Measurements from ENCODE around the gene FAM229B. TPM values are rescaled to one million over a fixed set of nuclear protein-coding genes. Genes with fewer than 3 reads are reported as not detected.

The FAM229B gene
- total RNA-seq, 1 experiment from 2014 or later = 20.0 TPM

- ChIA-PET CTCF (no interaction called here), POLR2A (no interaction called here)
- no peak for TF ChIP-seq MXD4 (CRISPR knock-in tag; IDR thresholded peaks at IDR 0.05; ENCODE audit: borderline replicate concordance)
- no peak for TF ChIP-seq ZNF396 (CRISPR knock-in tag; IDR thresholded peaks at IDR 0.05; ENCODE audit: borderline replicate concordance)
- TF ChIP-seq NFE2L1 (CRISPR knock-in tag; IDR thresholded peaks at IDR 0.05) = no peak
- TF ChIP-seq ATF3 (CRISPR knock-in tag; conservative IDR thresholded peaks at IDR 0.05) = no peak
- TF ChIP-seq RORB (CRISPR knock-in tag; IDR thresholded peaks at IDR 0.05) = no peak
- TF ChIP-seq, protein P1, sequence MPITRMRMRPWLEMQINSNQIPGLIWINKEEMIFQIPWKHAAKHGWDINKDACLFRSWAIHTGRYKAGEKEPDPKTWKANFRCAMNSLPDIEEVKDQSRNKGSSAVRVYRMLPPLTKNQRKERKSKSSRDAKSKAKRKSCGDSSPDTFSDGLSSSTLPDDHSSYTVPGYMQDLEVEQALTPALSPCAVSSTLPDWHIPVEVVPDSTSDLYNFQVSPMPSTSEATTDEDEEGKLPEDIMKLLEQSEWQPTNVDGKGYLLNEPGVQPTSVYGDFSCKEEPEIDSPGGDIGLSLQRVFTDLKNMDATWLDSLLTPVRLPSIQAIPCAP (CRISPR knock-in tag; IDR thresholded peaks at IDR 0.05) = no peak
- TF ChIP-seq FOXJ3 (CRISPR knock-in tag; IDR thresholded peaks at IDR 0.05; ENCODE audit: borderline replicate concordance) = no peak
- TF ChIP-seq HMGA2 (CRISPR knock-in tag; IDR thresholded peaks at IDR 0.05) = no peak
- no peak for TF ChIP-seq NR1H2 (CRISPR knock-in tag; IDR thresholded peaks at IDR 0.05)
- TF ChIP-seq SP1 (CRISPR knock-in tag; conservative IDR thresholded peaks at IDR 0.05) = no peak
- no peak for TF ChIP-seq CDX4 (CRISPR knock-in tag; IDR thresholded peaks at IDR 0.05; ENCODE audit: borderline replicate concordance)
- TF ChIP-seq FOXP4 (CRISPR knock-in tag; IDR thresholded peaks at IDR 0.05) = no peak
- no peak for TF ChIP-seq SMAD4 (CRISPR knock-in tag; IDR thresholded peaks at IDR 0.05)
- TF ChIP-seq ATF6 (CRISPR knock-in tag; IDR thresholded peaks at IDR 0.05) = no peak
- Mint-ChIP-seq H3K27ac (no peak overlapping the region; the same call in 1 of the 2 replicates), H3K4me3 (no peak overlapping the region), H3K4me1 (no peaks in the 10 kb centered on the region; the same call in 1 of the 2 replicates), H3K36me3 (no peaks in the 10 kb centered on the region), H3K27me3 (ENCODE audit: low read depth) (no peaks in the 10 kb centered on the region), H3K9me3 (no peaks in the 10 kb centered on the region)
- DNase-seq (ENCODE audit: low spot score) = no peak
- ATAC-seq = no peak
These were observed 62.4 kb downstream of the FAM229B start for GRCh38 chr6:112149719-112150263.

DNA sequence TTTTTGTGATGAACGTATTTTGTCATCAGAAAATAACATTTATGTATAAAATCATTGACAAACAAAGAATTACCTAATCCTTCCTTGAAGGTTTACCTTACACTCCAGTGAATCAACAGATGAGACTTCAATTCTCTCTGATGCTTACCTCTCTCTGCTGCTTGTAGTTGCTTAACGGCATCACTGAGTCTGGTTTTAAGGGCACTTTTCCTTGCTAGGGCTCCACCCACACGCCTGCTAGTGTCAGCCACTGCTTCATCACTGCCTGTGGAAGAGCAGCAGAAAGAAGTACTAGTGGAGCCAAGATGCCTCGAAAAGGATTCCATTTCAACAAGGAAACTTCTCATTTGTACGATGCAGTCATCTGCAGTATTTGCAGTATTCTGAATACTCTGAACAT is 63.0 kb downstream of the FAM229B start:
- TF ChIP-seq, protein P2, sequence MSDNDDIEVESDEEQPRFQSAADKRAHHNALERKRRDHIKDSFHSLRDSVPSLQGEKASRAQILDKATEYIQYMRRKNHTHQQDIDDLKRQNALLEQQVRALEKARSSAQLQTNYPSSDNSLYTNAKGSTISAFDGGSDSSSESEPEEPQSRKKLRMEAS (CRISPR knock-in tag; IDR thresholded peaks at IDR 0.05) = no peak
- no peak for TF ChIP-seq HMGA2 (CRISPR knock-in tag; IDR thresholded peaks at IDR 0.05)
- no peak for TF ChIP-seq ZNF671 (CRISPR knock-in tag; IDR thresholded peaks at IDR 0.05)
- no peak for TF ChIP-seq E2F4 (CRISPR knock-in tag; IDR thresholded peaks at IDR 0.05; ENCODE audit: borderline replicate concordance, low read depth)
- no peak for TF ChIP-seq ETV6 (CRISPR knock-in tag; IDR thresholded peaks at IDR 0.05)
- TF ChIP-seq GRHL2 (CRISPR knock-in tag; IDR thresholded peaks at IDR 0.05; ENCODE audit: insufficient replicate concordance, severe bottlenecking) = no peak
- TF ChIP-seq, protein P3, sequence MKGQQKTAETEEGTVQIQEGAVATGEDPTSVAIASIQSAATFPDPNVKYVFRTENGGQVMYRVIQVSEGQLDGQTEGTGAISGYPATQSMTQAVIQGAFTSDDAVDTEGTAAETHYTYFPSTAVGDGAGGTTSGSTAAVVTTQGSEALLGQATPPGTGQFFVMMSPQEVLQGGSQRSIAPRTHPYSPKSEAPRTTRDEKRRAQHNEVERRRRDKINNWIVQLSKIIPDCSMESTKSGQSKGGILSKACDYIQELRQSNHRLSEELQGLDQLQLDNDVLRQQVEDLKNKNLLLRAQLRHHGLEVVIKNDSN (CRISPR knock-in tag; IDR thresholded peaks at IDR 0.05) = no peak
- TF ChIP-seq NR1H2 (CRISPR knock-in tag; IDR thresholded peaks at IDR 0.05) = no peak
- TF ChIP-seq FOXJ3 (CRISPR knock-in tag; IDR thresholded peaks at IDR 0.05; ENCODE audit: borderline replicate concordance) = no peak
- no peak for TF ChIP-seq IRF2 (CRISPR knock-in tag; IDR thresholded peaks at IDR 0.05; ENCODE audit: borderline replicate concordance, low read depth)
- no peak for TF ChIP-seq ZNF121 (CRISPR knock-in tag; IDR thresholded peaks at IDR 0.05)
- no peak for TF ChIP-seq ERG (CRISPR knock-in tag; IDR thresholded peaks at IDR 0.05)
- TF ChIP-seq CDX4 (CRISPR knock-in tag; IDR thresholded peaks at IDR 0.05; ENCODE audit: borderline replicate concordance) = no peak
- no peaks in the 10 kb centered on the region for H3K9me3 Mint-ChIP-seq
- no peak overlapping the region for H3K4me3 Mint-ChIP-seq
- DNase-seq (ENCODE audit: low spot score) = no peak
- no peak overlapping the region for H3K27ac Mint-ChIP-seq
- ATAC-seq = no peak
- ChIA-PET POLR2A (no interaction called here), CTCF (no interaction called here)
- H3K36me3 Mint-ChIP-seq = no peaks in the 10 kb centered on the region
- no peaks in the 10 kb centered on the region for H3K27me3 Mint-ChIP-seq (ENCODE audit: low read depth)
- H3K4me1 Mint-ChIP-seq = no peaks in the 10 kb centered on the region; the same call in 1 of the 2 replicates

Data from WTC11 (cell line).